PC-9 (cell line): Measurements from ENCODE around the gene POM121L2. TPM values are rescaled to one million over a fixed set of nuclear protein-coding genes. Genes with fewer than 3 reads are reported as not detected.

Experiments
- BruUV-seq: library from RNA; stranded (reverse); fragments of 400-500 nt; replicated peaks from 2 replicates; lab custom pipeline; 2021; lab: Mats Ljungman, UMichigan
- CTCF ChIA-PET: fragments of 300-600 bp; sonication (Branson Sonifier 250); formaldehyde crosslinking; loops from one replicate; lab custom pipeline; 2022; ENCODE audit warnings: antibody characterized with exemption; lab: Charles Lee
- POLR2A ChIA-PET: fragments of 300-600 bp; sonication (Branson Sonifier 250); formaldehyde crosslinking; loops from one replicate; lab custom pipeline; 2022; ENCODE audit warnings: antibody characterized with exemption; ENCODE audit not compliant: unreplicated experiment; lab: Charles Lee
- DNase-seq, 2 experiments: peaks; one replicate each; pipeline versions ENCODE4 v3.0.0 to v3.0.0-alpha.2; 2015 to 2022; ENCODE audit warnings: mixed read lengths in 1 of 2
- H2AFZ ChIP-seq: fragments of 200-600 bp; sonication (generic); 2 replicates; pipeline ENCODE4 v1.8.1; 2017; ENCODE audit warnings: antibody characterized with exemption
- H3F3A ChIP-seq: fragments of 200-600 bp; sonication (generic); 2 replicates; pipeline ENCODE4 v1.8.1; 2017; ENCODE audit warnings: antibody characterized with exemption, mild to moderate bottlenecking, low read depth; ENCODE audit not compliant: insufficient read depth
- H3K27ac ChIP-seq: fragments of 200-600 bp; sonication (generic); 2 replicates; pipeline ENCODE4 v1.6.1; 2016; ENCODE audit warnings: mixed run types
- H3K27me3 ChIP-seq: fragments of 200-600 bp; sonication (generic); 2 replicates; pipeline ENCODE4 v1.6.1; 2016; ENCODE audit warnings: low read depth, mixed run types; ENCODE audit not compliant: insufficient read depth
- H3K36me3 ChIP-seq: fragments of 200-600 bp; sonication (generic); 2 replicates; pipeline ENCODE4 v1.6.1; 2016; ENCODE audit warnings: low read depth, mixed run types
- H3K4me1 ChIP-seq: fragments of 200-600 bp; sonication (generic); replicated peaks from 2 replicates; pipeline ENCODE4 v1.6.1; 2016; ENCODE audit warnings: mixed run types; ENCODE audit not compliant: insufficient read depth
- H3K4me2 ChIP-seq: fragments of 200-600 bp; sonication (generic); 2 replicates; pipeline ENCODE4 v1.6.1; 2017; ENCODE audit warnings: mixed run types
- H3K4me3 ChIP-seq: fragments of 200-600 bp; sonication (generic); 2 replicates; pipeline ENCODE4 v1.6.1; 2016; ENCODE audit warnings: mixed run types
- H3K79me2 ChIP-seq: fragments of 200-600 bp; sonication (generic); 2 replicates; pipeline ENCODE4 v1.6.1; 2017; ENCODE audit warnings: low read depth, mixed run types
- H3K9me2 ChIP-seq: fragments of 200-600 bp; sonication (generic); 2 replicates; pipeline ENCODE4 v1.8.1; 2017; ENCODE audit warnings: mild to moderate bottlenecking; ENCODE audit not compliant: insufficient read depth
- H3K9me3 ChIP-seq: fragments of 200-600 bp; sonication (generic); 2 replicates; pipeline ENCODE4 v1.8.1; 2016; ENCODE audit warnings: low read depth; ENCODE audit not compliant: insufficient read depth
- H4K20me1 ChIP-seq: fragments of 200-600 bp; sonication (generic); 2 replicates; pipeline ENCODE4 v1.8.1; 2017; ENCODE audit not compliant: insufficient read depth
- EZH2 ChIP-seq: fragments of 200-600 bp; sonication (generic); IDR thresholded peaks from 2 replicates; pipeline ENCODE4 v1.8.0; 2017; ENCODE audit warnings: antibody characterized with exemption, low read depth
- intact Hi-C: fragments of 100-400 bp; cut with micrococcal nuclease; formaldehyde crosslinking; loops from one replicate; pipeline ENCODE4 v1.10.0; 2022; ENCODE audit not compliant: unreplicated experiment
- total RNA-seq: library from RNA; stranded (reverse); gene quantifications from 2 replicates; pipeline ENCODE4 v1.2.3, GENCODE V29; 2021
- TF ChIP-seq, protein P1 (sequence below): fragments of 200-600 bp; sonication (generic); conservative IDR thresholded peaks from 2 replicates; pipeline ENCODE4 v1.6.1; 2017; ENCODE audit warnings: mixed run types, antibody characterized with exemption, mild to moderate bottlenecking, moderate library complexity

POM121L2 gene
- total RNA-seq, 1 experiment from 2014 or later, result 0.26 TPM

DNA sequence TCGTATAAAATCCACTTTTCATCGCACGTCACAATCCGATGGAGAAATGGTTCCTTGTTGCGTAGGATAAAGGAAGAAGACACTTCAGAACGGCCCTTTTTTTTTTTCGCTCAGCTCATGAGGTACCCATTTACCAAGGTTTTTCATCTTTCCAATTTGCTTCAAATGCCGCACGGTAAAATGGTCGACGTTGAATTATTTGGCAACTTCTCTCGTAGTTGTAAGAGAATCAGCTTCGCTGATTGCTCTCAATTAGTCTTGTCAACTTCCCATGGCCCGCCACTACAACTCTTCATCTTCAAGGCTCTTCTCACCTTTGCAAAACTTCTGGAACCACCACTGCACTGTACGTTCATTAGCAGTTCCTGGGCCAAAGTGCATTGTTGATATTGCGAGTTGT is 28.8 kb downstream of the POM121L2 start:
- H3K9me3 ChIP-seq, result no peaks in the 10 kb centered on the region
- peaks cover 8% of the 10 kb centered on the region for H3F3A ChIP-seq
- H3K27me3 ChIP-seq, result no peaks in the 10 kb centered on the region
- intact Hi-C loops, result no loop called here
- no peak overlapping the region for H3K4me3 ChIP-seq
- POLR2A ChIA-PET, result no interaction called here
- H3K9me2 ChIP-seq, result no peaks in the 10 kb centered on the region
- DNase-seq, result no peak
- H3K4me1 ChIP-seq, result peaks cover 7% of the 10 kb centered on the region
- H3K79me2 ChIP-seq, result no peaks in the 10 kb centered on the region
- no peak overlapping the region for H3K4me2 ChIP-seq
- BruUV-seq, result no TSS peak
- TF ChIP-seq, protein P1, sequence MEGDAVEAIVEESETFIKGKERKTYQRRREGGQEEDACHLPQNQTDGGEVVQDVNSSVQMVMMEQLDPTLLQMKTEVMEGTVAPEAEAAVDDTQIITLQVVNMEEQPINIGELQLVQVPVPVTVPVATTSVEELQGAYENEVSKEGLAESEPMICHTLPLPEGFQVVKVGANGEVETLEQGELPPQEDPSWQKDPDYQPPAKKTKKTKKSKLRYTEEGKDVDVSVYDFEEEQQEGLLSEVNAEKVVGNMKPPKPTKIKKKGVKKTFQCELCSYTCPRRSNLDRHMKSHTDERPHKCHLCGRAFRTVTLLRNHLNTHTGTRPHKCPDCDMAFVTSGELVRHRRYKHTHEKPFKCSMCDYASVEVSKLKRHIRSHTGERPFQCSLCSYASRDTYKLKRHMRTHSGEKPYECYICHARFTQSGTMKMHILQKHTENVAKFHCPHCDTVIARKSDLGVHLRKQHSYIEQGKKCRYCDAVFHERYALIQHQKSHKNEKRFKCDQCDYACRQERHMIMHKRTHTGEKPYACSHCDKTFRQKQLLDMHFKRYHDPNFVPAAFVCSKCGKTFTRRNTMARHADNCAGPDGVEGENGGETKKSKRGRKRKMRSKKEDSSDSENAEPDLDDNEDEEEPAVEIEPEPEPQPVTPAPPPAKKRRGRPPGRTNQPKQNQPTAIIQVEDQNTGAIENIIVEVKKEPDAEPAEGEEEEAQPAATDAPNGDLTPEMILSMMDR, result no peak
- no peak for TF ChIP-seq EZH2
- no peak overlapping the region for H2AFZ ChIP-seq
- no peak overlapping the region for H3K27ac ChIP-seq
- no peaks in the 10 kb centered on the region for H4K20me1 ChIP-seq
- CTCF ChIA-PET, result no interaction called here
- H3K36me3 ChIP-seq, result no peaks in the 10 kb centered on the region

DNA sequence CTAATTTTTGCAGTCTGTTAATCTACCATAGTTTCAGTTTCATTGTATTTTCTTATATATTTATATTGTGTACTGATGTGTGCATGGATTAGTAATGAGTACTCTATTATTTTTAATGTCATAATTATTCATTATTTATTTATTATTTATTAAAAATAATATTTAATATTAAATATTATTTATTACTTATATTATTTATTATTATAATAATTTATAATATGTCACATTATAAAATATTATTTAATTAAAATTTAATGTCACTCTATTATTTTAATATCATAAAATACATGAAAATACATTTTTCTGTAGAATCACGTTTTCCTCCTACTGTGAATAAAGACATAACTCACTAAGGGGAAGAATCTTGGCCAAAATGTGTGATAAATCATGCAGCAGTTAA is 30.5 kb downstream of the POM121L2 start:
- ChIA-PET CTCF (no interaction called here), POLR2A (interaction anchor here (0.6 kb wide), 1 partner anchor 51 kb away, joined by 6 read pairs; no protein-coding TSS in a partner anchor)
- BruUV-seq, result no TSS peak
- no peaks in the 10 kb centered on the region for H4K20me1 ChIP-seq
- H3K79me2 ChIP-seq, result no peaks in the 10 kb centered on the region
- H3K9me3 ChIP-seq, result no peaks in the 10 kb centered on the region
- H3K27ac ChIP-seq, result no peak overlapping the region
- no peak for DNase-seq
- no peak overlapping the region for H2AFZ ChIP-seq
- TF ChIP-seq EZH2, result no peak
- TF ChIP-seq, protein P1, result no peak
- H3K4me1 ChIP-seq, result no peaks in the 10 kb centered on the region; the same call in none of the 2 replicates
- H3K4me3 ChIP-seq, result peak overlapping the region; percentile 60
- intact Hi-C loops, result no loop called here
- H3K4me2 ChIP-seq, result peak overlapping the region; percentile 76
- H3K9me2 ChIP-seq, result no peaks in the 10 kb centered on the region
- H3K27me3 ChIP-seq, result no peaks in the 10 kb centered on the region
- no peaks in the 10 kb centered on the region for H3K36me3 ChIP-seq
- peaks cover 8% of the 10 kb centered on the region for H3F3A ChIP-seq

DNA sequence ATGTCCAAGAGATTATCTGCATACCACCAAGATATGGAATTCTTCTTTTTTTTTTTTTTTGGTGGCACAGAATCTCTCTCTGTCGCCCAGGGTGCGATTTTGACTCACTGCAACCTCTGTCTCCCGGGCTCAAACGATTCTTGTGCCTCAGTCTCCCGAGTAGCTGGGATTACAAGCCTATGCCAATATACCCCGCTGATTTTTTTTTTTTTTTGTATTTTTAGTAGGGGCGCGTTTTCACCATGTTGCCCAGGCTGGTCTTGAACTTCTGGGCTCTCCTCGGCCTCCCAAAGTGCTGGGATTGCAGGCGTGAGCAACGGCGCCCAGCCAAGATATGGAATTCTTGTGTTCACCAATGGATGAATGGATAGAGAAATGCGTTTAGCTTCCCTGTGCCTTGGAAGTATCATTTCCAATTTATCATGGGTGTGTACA is 31.0 kb downstream of the POM121L2 start:
- Histone ChIP-seq H3K4me3 (peak overlapping the region; percentile 60), H3K79me2 (no peaks in the 10 kb centered on the region), H4K20me1 (no peaks in the 10 kb centered on the region), H3K27me3 (no peaks in the 10 kb centered on the region), H2AFZ (peak overlapping the region; percentile 78), H3F3A (peaks cover 8% of the 10 kb centered on the region), H3K9me3 (no peaks in the 10 kb centered on the region), H3K4me2 (peak overlapping the region; percentile 76), H3K36me3 (no peaks in the 10 kb centered on the region), H3K27ac (0 out of 2 replicates have a peak overlapping the region, but pooled peaks have one; percentile 3), H3K9me2 (no peaks in the 10 kb centered on the region), H3K4me1 (no peaks in the 10 kb centered on the region; the same call in none of the 2 replicates)
- BruUV-seq, result no TSS peak
- no peak for DNase-seq
- intact Hi-C loops, result no loop called here
- POLR2A ChIA-PET, result interaction anchor here (0.6 to 0.7 kb wide), 3 partner anchors 51 to 808 kb away, joined by 6 to 17 read pairs (median 14); no protein-coding TSS in a partner anchor
- CTCF ChIA-PET, result interaction anchor here (0.6 to 0.8 kb wide), 2 partner anchors 13 to 473 kb away, joined by 3 read pairs; no protein-coding TSS in a partner anchor
- no peak for TF ChIP-seq EZH2
- TF ChIP-seq, protein P1, result no peak
